HG03521 (cell line): ENCODE data around the gene GATA3.
"Not testable (repeated sequence)": the region's sequence is repeated elsewhere in the genome, so short reads cannot be mapped to it uniquely, and the experiment has no call there.

Source experiments
- ATAC-seq: cut with Tn5 transposase; IDR thresholded peaks from one replicate; pipeline ENCODE4 v1.9.1; 2021; ENCODE audit warnings: mild to moderate bottlenecking, moderate library complexity; ENCODE audit not compliant: unreplicated experiment

GATA3 gene

GRCh38 chr10:8054494-8055407, at the start of gene GATA3:
Gene GATA3, plus strand, starts transcription at chr10:8054688. Its CDS starts 968 bp downstream, at chr10:8055656.
- ATAC-seq = peak; percentile 33

DNA sequence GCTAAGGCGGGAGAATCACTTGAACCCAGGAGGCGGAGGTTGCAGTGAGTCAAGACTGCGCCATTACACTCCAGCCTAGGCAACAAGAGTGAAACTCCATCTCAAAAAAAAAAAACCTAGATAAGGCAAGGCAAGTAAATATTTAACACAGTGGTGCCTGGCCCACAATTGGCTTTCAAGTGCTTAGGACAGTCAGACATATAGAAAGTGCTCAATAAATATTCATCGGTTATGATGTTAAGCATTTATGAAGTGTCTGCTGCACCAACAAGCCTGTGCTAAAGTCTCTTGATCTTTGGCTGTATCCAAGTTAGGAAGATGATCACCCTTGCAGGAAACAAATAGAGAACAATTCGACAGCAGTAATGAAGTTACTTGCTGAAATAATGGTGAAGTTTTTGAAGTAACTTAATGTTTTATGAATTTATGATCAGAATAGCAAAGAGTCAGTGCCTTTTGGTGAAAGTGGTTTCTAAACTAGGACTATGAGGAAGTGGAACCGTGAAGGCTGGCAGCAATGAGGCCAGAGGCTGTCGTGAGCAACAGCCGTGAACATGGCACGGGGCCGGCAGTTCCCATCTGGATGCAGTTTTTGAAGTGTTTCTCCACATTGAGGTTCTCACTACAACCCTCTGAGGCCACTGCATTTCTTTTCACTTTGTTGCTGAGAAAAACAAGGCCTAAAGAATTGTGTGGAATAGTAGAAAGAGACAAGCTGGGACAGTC, 48.1 kb upstream of the GATA3 start:
- ATAC-seq = no peak

DNA sequence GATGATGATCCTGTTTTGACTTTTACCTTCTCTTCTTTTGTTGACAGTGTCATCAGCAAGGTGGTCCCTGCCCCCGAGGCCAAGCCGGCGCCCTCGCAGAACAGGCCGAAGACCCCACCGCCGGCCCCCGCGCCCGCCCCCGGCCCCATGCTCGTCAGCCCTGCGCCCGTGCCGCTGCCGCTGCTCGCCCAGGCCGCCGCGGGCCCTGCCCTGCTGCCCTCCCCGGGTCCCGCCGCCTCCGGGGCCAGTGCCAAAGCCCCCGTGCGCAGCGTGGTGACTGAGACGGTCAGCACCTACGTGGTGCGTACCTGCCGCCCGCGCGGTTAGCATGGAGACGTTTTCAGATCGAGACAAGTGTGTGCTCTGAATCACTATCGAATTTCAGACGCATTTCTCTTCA, 45.5 kb upstream of the GATA3 start:
- ATAC-seq = no peak

DNA sequence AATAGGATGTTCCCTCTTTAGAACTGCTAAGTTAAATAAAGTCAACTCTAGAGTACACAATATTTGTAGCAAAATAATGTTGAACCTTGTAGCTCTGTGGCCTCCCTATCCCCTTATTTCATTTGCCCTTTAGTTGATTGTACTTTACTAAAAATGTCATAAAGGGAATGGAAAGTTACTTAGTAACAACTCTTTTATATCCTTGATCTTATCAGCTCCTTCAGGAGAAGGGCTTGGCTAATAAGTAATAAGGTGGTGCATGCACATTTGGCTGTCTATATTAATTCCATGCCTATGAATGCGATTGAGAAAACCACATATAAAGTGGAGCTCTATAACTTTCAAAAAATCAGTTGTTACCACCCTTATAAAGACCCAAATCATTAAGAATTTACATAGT, 41.5 kb upstream of the GATA3 start:
- ATAC-seq = no peak

- no peak for ATAC-seq
These were observed 40.9 kb upstream of the GATA3 start for GRCh38 chr10:8013619-8014018.

DNA sequence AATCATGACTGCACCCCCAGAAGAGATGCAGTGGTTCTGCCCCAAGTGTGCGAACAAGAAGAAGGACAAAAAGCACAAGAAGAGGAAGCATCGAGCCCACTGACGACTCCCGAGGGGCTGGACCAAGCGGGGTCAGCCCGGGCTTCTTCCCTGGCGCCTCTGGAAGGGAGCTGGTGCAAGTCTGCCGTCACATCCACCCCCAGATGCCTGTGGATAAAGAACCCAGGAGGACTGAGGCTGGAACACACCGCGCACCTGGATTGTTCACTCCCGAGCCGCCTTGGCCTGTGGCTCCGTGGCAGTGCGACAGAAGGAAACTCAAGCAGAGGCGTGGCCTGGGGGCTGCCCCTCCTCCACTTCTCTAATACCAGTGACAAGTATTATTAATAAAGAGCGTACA, 39.8 kb upstream of the GATA3 start:
- ATAC-seq = no peak

DNA sequence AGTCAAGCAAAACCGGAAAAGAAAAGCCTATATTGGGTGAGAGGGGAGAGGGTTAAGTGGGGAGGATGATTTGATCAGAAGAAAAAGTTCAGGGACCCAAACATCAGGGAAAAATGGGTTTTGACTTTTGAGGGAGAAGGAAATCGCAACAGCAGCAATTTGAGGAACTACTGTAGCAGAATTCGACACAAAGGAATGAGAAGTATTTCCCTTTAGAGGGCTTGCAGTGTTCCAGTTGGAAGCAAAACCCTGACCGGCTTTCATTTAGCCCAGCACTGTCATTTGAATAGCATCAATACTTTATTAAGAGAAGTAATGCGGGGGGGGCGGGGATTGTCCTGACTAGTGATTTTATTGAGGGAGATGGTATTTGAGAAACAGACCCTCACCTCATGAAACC, 37.2 kb upstream of the GATA3 start:
- no peak for ATAC-seq

GRCh38 chr10:8023321-8023720, 31.2 kb upstream of the GATA3 start:
- ATAC-seq = no peak

DNA sequence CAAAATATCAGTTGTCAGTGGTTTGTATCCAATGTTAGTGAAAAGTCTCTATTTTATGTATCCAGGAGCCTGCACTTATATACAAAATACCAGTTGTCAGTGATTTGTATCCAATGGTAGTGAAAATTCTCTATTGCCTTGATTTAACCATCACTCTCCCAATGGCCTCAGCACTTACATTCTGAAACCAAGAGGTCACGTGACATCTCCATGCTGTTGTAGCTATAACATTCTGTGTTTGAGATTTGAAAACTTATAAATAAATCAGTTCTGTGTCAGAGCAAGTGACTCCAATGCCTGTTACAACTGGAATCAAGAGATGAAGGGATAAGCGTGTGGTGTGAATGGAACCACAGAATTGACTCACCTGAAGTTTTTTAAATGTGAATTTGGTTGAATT, 30.6 kb upstream of the GATA3 start:
- no peak for ATAC-seq

DNA sequence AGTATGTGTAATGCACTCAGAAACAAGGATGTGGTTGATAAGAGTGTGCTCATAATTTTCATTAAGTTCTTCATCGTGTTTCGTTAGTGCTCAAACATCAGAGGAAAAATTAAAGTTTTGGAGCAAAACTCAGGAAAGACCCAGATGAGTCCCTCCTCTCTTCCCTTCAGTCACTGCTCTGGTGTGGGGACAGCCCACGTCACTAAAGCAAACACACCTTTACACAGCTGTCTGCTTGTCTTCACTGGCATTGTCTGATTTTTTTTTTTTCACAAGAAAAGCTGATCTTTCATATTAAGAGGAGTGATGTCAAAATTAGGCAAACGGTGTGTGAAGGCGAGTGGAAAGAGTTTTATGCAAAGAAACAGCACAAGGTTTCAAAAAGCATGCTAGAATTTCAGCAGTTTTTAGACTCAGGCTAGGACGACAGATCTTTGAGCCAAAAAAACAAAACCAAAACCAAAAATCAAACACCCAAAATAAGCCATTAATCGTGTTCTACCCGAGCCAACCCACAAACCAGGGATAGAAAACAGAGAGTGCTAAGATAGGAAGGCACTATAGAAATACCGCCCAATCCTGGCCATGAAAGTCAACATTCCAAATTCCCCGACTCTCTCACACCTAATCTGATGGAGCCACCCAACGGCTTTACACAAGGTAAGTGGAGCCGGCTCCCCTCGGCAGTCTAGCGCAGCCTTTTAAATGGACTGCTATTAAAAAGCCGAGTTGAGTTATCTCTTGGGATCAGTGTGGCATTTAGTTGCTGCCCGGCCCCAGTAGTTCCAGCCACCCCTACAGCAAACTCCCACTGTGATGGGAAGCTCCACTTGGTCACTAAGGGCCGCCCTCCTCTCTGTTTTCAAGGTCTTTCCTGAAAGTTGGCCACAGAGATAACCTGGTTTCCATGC, 27.9 kb upstream of the GATA3 start:
- ATAC-seq = no peak

DNA sequence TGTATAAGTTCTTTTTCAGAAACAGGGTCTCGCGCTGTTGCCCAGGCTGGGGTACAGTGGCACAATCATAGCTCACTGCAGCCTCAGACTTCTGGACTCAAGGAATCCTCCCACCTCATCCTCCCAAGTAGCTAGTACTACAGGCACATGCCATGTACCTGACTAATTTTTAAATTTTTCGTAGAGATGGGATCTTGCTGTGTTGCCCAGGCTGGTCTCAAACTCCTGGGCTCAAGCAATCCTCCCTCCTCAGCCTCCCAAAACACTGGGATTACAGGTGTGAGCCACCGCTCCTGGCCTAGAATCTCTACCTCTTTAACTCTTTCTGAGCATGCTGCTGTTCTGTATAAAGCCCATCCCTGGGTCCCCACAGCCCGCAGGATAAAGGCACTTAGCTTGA, 23.3 kb upstream of the GATA3 start:
- ATAC-seq = not testable (repeated sequence)

DNA sequence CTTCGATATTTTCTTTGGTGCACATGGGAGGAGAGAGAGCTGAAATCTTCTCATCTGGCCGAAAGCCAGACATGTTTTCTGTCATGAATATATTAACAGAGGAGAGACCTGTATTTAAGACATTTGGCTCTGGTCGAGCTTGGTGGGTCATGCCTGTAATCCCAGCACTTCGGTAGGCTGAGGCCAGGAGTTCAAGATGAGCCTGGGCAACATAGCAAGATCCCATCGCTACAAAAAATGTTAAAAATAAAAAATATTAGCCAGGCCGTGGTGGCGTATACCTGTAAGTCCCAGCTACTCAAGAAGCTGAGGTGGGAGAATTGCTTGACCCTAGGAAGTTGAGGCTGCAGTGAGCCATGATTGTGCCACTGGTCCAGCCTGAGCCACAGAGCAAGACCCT, 21.9 kb upstream of the GATA3 start:
- ATAC-seq = no peak

- no peak for ATAC-seq
These were observed 20.5 kb upstream of the GATA3 start for GRCh38 chr10:8033812-8034465.

- ATAC-seq = no peak
These were observed 20.0 kb upstream of the GATA3 start for GRCh38 chr10:8034466-8035005.

DNA sequence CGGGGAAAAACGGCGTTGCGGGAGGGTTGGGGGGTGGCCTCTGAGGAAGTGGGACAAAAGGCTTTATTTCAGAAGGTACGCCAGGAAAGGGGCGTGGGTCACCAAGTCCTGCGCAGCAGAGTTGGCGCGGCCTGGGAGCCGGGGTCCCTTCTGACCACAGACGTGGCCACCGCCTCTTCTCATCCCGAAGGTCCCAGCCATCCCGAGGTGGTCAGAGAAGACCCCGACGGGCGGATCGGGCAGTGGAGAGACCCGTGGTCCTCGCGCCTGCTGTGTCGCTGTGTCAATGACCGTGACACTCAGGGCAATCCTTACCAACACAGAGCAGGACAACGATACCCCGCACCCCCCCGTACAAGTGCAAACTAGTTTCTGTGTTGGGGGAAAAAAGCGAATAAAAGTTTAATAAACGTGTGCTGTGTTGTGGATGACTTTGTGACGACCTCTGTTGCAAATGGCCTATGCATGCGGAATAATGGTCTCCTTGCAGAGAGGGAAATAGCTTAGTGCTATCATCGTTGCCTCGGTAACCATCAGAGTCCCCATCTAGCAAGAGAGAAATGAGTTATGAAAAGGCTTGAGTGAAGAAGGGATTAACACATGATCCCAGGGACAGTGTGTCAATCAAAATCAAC, 19.4 kb upstream of the GATA3 start:
- ATAC-seq = no peak

DNA sequence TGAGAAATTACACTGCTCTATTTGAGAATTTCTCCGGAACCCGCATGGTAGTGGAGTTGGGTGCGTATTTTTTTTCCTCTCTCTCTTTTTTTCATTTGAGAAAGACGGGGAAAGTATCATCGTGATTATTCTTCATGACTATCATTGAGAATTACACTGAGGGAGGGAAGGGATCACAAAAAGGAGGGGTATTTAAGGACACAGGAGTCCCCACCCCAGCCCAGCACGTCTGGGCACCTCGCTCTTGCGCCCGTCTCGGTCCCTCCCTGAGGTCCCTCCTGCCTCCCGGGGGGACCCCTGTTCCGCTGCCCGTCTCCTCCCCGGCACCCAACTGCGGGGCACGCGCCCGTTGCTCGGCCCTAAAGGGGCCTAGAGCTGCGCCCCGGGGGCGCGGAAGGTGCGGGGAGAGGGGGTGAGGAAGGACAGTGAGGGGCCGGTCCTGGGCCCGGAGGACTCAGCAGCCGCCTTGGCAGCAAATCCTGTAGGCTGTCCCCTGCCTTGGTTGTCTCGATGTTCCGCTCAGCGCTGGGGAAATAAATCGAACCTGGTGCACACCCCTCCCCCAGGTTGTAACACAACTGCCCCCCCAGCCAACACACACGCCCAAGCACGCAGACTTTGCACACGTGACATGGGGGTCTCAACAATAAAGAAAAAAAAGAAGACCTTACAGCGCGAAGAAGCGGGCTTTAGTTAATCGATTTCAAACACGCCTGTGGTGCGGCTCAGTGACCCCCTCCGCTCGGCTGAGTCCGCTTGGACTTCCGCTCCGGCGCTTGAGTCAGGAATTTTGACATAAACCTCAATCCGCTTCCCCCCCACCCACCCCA, 18.6 kb upstream of the GATA3 start:
- ATAC-seq = no peak

DNA sequence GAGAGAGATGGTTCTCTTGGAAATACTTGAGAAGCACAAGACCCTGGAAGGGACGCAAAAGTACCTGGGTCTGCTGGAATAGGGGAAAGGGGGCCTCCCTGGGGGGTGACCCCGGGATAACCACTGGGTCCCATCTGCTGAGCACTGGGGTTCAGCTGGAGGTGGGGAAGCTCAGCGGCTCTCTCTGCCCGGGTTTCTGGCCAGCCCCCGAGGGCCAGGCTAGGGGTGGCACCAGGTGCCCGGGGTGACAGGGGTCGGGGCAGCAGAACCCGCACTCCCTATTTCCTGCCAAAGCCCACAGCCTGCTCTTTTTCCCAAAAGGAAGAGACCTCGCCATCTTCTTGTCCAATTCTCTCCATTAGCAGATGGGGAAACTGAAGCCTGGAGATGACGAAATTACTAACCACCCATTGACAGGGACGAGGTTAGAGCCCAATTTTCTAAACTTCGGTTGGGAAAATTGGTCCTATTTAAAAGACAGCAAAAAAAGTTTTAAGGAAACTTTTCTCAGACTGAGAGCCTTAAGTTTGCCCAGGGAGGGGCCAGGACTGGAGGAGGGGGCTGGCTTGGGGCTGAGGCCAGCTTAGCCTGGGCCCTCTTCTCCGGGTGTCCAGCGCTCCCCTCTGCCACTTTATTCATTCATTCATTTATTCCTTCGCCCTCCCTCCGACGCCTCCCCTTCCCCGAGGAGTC, 17.8 kb upstream of the GATA3 start:
- no peak for ATAC-seq

- no peak for ATAC-seq
These were observed 17.2 kb upstream of the GATA3 start for GRCh38 chr10:8037199-8037801.
